Camera-type eye (tissue), 1 donor: ENCODE results near the gene TRANK1. TPM values are rescaled to one million over a fixed set of nuclear protein-coding genes. Genes with fewer than 3 reads are reported as not detected.

Source experiments
- total RNA-seq: library from RNA; depleted of rRNA; stranded (reverse); fragments of >200 nt; gene quantifications from one replicate; pipeline ENCODE4 v1.2.3, GENCODE V29; 2014

The TRANK1 gene
- total RNA-seq = 14.7 TPM

GRCh38 chr3:36944641-36945270, at the start of gene TRANK1:
TSS of gene TRANK1 (minus strand) at chr3:36945054. CDS start at chr3:36944809, 245 bp downstream.

GRCh38 chr3:36993326-36994283, 48.8 kb upstream of the TRANK1 start, which contains the start of gene MLH1:
TSS of gene MLH1 (plus strand) at chr3:36993518. CDS start at chr3:36993548, 30 bp downstream.

GRCh38 chr3:36992806-36993325, 48.0 kb upstream of the TRANK1 start, which contains the start of gene EPM2AIP1:
TSS of gene EPM2AIP1 (minus strand) at chr3:36993131. CDS start at chr3:36993077, 54 bp downstream.

Other genes with a start within 250 kb of the TRANK1 start
- gene DCLK3, start 180.5 kb downstream of the TRANK1 start, total RNA-seq = 1.6 TPM
- gene EPM2AIP1, start 48.1 kb upstream of the TRANK1 start, total RNA-seq = 53.5 TPM
- gene MLH1, start 48.5 kb upstream of the TRANK1 start, total RNA-seq = 78.4 TPM
- 73.2 TPM for gene LRRFIP2, start 229.5 kb upstream of the TRANK1 start, total RNA-seq